ENCODE measurements around the gene ZNF687. TPM values are rescaled to one million over a fixed set of nuclear protein-coding genes. Genes with fewer than 3 reads are reported as not detected.

The ZNF687 gene
- total and polyA plus RNA-seq, 2 of the 4 experiments (the other 2 are of a cell fraction) = 5.7 to 10.8 TPM

DNA sequence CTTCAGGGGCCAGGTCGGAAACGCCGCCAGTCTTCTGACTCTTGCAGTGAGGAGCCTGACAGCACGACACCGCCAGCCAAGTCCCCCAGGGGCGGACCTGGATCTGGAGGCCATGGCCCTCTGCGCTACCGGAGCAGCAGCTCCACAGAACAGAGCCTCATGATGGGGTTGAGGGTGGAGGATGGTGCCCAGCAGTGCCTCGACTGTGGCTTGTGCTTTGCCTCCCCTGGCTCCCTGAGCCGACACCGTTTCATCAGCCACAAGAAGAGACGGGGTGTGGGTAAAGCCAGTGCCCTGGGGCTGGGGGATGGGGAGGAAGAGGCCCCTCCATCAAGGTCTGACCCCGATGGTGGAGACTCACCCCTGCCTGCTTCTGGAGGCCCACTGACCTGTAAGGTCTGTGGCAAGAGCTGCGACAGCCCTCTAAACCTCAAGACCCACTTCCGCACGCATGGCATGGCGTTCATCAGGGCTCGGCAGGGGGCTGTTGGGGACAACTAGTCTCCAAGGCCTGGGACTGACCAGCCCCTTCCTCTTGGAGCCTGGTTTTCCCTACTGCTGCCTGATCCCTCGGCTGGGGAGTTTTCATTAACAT is 8.7 kb downstream of the ZNF687 start:
- H3K9me1 ChIP-seq (ENCODE audit: insufficient read depth, low read length) = no peaks in the 10 kb centered on the region
- DNase-seq (no peak), ATAC-seq (ENCODE audit: low read depth) (no peak)
- no peak overlapping the region for H2BK120ac ChIP-seq (ENCODE audit: low read depth, low read length)
- H2AFZ ChIP-seq (replicated peaks; ENCODE audit: low read length, poor library complexity) = no peak overlapping the region
- H3K27ac ChIP-seq (ENCODE audit: insufficient read depth, low read length) = no peak overlapping the region
- H4K20me1 ChIP-seq (ENCODE audit: insufficient read depth, low read length) = peaks cover 24% of the 10 kb centered on the region
- TF ChIP-seq MXI1 (IDR thresholded peaks at IDR 0.05; ENCODE audit: borderline replicate concordance, low read depth, low read length) (no peak), NFE2L2 (IDR thresholded peaks at IDR 0.05; ENCODE audit: low read depth, low read length) (no peak), SMC3 (IDR thresholded peaks at IDR 0.05; ENCODE audit: low read depth, low read length) (no peak), BHLHE40 (IDR thresholded peaks at IDR 0.05; ENCODE audit: low read depth, low read length) (no peak), RCOR1 (IDR thresholded peaks at IDR 0.05; ENCODE audit: insufficient replicate concordance, low read length) (no peak), ELK1 (IDR thresholded peaks at IDR 0.05; ENCODE audit: borderline replicate concordance, low read depth, low read length) (no peak), POLR2A (IDR thresholded peaks at IDR 0.05; ENCODE audit: low read depth, low read length) (no peak), RFX5 (IDR thresholded peaks at IDR 0.05; ENCODE audit: low read depth, low read length) (no peak), MAZ (IDR thresholded peaks at IDR 0.05; ENCODE audit: borderline replicate concordance, low read depth, low read length) (no peak), RAD21 (IDR thresholded peaks at IDR 0.05; ENCODE audit: low read length) (no peak), CHD1 (IDR thresholded peaks at IDR 0.05; ENCODE audit: low read depth, low read length) (no peak), MAFK (IDR thresholded peaks at IDR 0.05; ENCODE audit: low read depth, low read length) (no peak), USF2 (IDR thresholded peaks at IDR 0.05; ENCODE audit: low read depth, low read length) (no peak), CTCF (conservative IDR thresholded peaks at IDR 0.05; ENCODE audit: low read depth, low read length) (no peak), CEBPB (IDR thresholded peaks at IDR 0.05; ENCODE audit: low read depth, low read length) (no peak), FOS (IDR thresholded peaks at IDR 0.05; ENCODE audit: low read depth, low read length) (no peak)
- H2AK9ac ChIP-seq (replicated peaks; ENCODE audit: low read depth, low read length, poor library complexity) = peak overlapping the region; percentile 9
- H3K56ac ChIP-seq (ENCODE audit: extremely low read depth, insufficient read depth, low read length) = no peak overlapping the region
- H3K4me3 ChIP-seq (ENCODE audit: insufficient read depth, low read depth, low read length) = no peak overlapping the region
- H2AK5ac ChIP-seq (ENCODE audit: low read depth, low read length) = no peak overlapping the region
- ChIA-PET CTCF (no interaction called here), POLR2A (ENCODE audit: unreplicated experiment) (no interaction called here)
- H3K36me3 ChIP-seq (ENCODE audit: control insufficient read depth, insufficient read depth, low read length) = peaks cover 91% of the 10 kb centered on the region
- H3K4me1 ChIP-seq (ENCODE audit: control insufficient read depth, insufficient read depth, low read length) = no peaks in the 10 kb centered on the region
- H4K91ac ChIP-seq (ENCODE audit: insufficient read depth, low read depth, low read length) = no peak overlapping the region
- H2BK5ac ChIP-seq (ENCODE audit: low read depth, low read length, poor library complexity, severe bottlenecking) = no peak overlapping the region
- peaks cover 8 to 47% of the 10 kb centered on the region in 2 experiments for H3K79me1 ChIP-seq (ENCODE audit: low read depth in 1 of 2, low read length in 2 of 2)
- dilution Hi-C loops (cut with HindIII; ENCODE audit: low sequenced_read_pairs, unreplicated experiment) = no loop called here
- WGBS, 2 experiments (ENCODE audit: extremely low coverage in 2 of 2, insufficient read length in 1 of 2) = 92% methylated on average over 7 of the region's 19 CpGs; no CpG with 5 or more reads in 1 of the 2 experiments
- H3K9ac ChIP-seq (ENCODE audit: low read depth, low read length) = no peak overlapping the region
- H3K23ac ChIP-seq (ENCODE audit: low read depth, low read length) = no peak overlapping the region
- no peak overlapping the region for H3K14ac ChIP-seq (replicated peaks; ENCODE audit: low read depth, low read length)
- no peaks in the 10 kb centered on the region for H3K27me3 ChIP-seq (ENCODE audit: control insufficient read depth, insufficient read depth, low read length)
- no TSS peak for BruUV-seq (replicated peaks)
- no peak overlapping the region for H2BK20ac ChIP-seq (ENCODE audit: low read depth, low read length)
- H4K5ac ChIP-seq (ENCODE audit: low read depth, low read length) = no peak overlapping the region
- intact Hi-C loops (cut with micrococcal nuclease) = no loop called here
- no peak overlapping the region for H3K4ac ChIP-seq (ENCODE audit: low read depth, low read length)
- no peaks in the 10 kb centered on the region for H3K9me3 ChIP-seq (ENCODE audit: control insufficient read depth, insufficient read depth, low read length)
- no peak overlapping the region for H2BK15ac ChIP-seq (ENCODE audit: low read depth, low read length)
- H4K8ac ChIP-seq (ENCODE audit: low read depth in 2 of 2, low read length in 2 of 2) = no peak overlapping the region
- no peak overlapping the region for H3K18ac ChIP-seq (ENCODE audit: low read depth, low read length)
- in situ Hi-C loops (cut with MboI; ENCODE audit: low sequenced_read_pairs) = no loop called here
- H3K4me2 ChIP-seq (ENCODE audit: low read depth, low read length) = no peak overlapping the region

All from IMR-90 (cell line).